Caco-2 (cell line): ENCODE data around the gene FGF22. TPM values are rescaled to one million over a fixed set of nuclear protein-coding genes. Genes with fewer than 3 reads are reported as not detected.

ENCODE experiments used
- BruUV-seq: library from RNA; stranded (reverse); fragments of 400-500 nt; replicated peaks from 2 replicates; lab custom pipeline; 2021; lab: Mats Ljungman, UMichigan
- CTCF ChIA-PET: fragments of 300-600 bp; sonication (Branson Sonifier 250); formaldehyde crosslinking; loops from one replicate; lab custom pipeline; 2022; ENCODE audit warnings: antibody characterized with exemption; lab: Charles Lee
- POLR2A ChIA-PET: fragments of 300-600 bp; sonication (Branson Sonifier 250); formaldehyde crosslinking; loops from one replicate; lab custom pipeline; 2022; ENCODE audit warnings: antibody characterized with exemption; lab: Charles Lee
- DNase-seq, 2 experiments: peaks; one replicate each; pipeline versions ENCODE4 v3.0.0 to v3.0.0-alpha.2; 2020 to 2022
- H3K27me3 ChIP-seq: replicated peaks from 2 replicates; pipeline ENCODE4 v1.6.0; 2011; ENCODE audit warnings: low read length; ENCODE audit not compliant: control insufficient read depth, insufficient read depth
- H3K36me3 ChIP-seq: 2 replicates; pipeline ENCODE4 v1.5.1; 2011; ENCODE audit warnings: low read length; ENCODE audit not compliant: control insufficient read depth, insufficient read depth
- H3K4me1 ChIP-seq: fragments of 250-450 bp; sonication (Bioruptor Pico); 2 replicates; pipeline ENCODE4 v1.5.1; 2020; ENCODE audit warnings: mild to moderate bottlenecking
- H3K4me3 ChIP-seq: 2 replicates; pipeline ENCODE4 v1.5.1; 2011; ENCODE audit warnings: low read depth, mild to moderate bottlenecking, control low read depth, low read length
- H3K9me3 ChIP-seq: fragments of 250-450 bp; sonication (Bioruptor Pico); 2 replicates; pipeline ENCODE4 v1.5.1; 2020; ENCODE audit warnings: mild to moderate bottlenecking, moderate library complexity
- H3K27ac Mint-ChIP-seq: one replicate; pipeline ENCODE4 v1.8.0; 2022; ENCODE audit warnings: mixed read lengths; ENCODE audit not compliant: unreplicated experiment
- H3K27me3 Mint-ChIP-seq: one replicate; pipeline ENCODE4 v1.8.0; 2022; ENCODE audit warnings: mixed read lengths; ENCODE audit not compliant: insufficient read depth, unreplicated experiment
- H3K36me3 Mint-ChIP-seq: one replicate; pipeline ENCODE4 v1.8.0; 2022; ENCODE audit warnings: mild to moderate bottlenecking, mixed read lengths; ENCODE audit not compliant: insufficient read depth, unreplicated experiment
- H3K4me1 Mint-ChIP-seq: one replicate; pipeline ENCODE4 v1.8.0; 2022; ENCODE audit warnings: low read depth, mixed read lengths; ENCODE audit not compliant: unreplicated experiment
- H3K4me3 Mint-ChIP-seq: one replicate; pipeline ENCODE4 v1.8.0; 2022; ENCODE audit warnings: mild to moderate bottlenecking, moderate library complexity, mixed read lengths; ENCODE audit not compliant: unreplicated experiment
- H3K9me3 Mint-ChIP-seq: one replicate; pipeline ENCODE4 v1.8.0; 2022; ENCODE audit warnings: mixed read lengths; ENCODE audit not compliant: unreplicated experiment
- intact Hi-C: fragments of 100-400 bp; cut with micrococcal nuclease; formaldehyde crosslinking; loops from one replicate; pipeline ENCODE4 v1.10.0; 2022; ENCODE audit not compliant: unreplicated experiment
- total RNA-seq: library from RNA; stranded (reverse); gene quantifications from 2 replicates; pipeline ENCODE4 v1.2.3, GENCODE V29; 2022
- TF ChIP-seq, protein P1 (sequence below), 2 experiments: fragments of 200-600 bp in 1 of 2; IDR thresholded peaks; 1 replicate in 1 of 2; 2 replicates in 1 of 2; pipeline versions ENCODE4 v1.5.1 to v1.8.0; 2011 to 2022; ENCODE audit warnings: antibody characterized with exemption in 1 of 2, control low read depth in 1 of 2, inconsistent platforms in 1 of 2, low read depth in 1 of 2, low read length in 1 of 2, mild to moderate bottlenecking in 1 of 2, moderate library complexity in 1 of 2; ENCODE audit not compliant: insufficient read depth in 1 of 2, severe bottlenecking in 1 of 2, unreplicated experiment in 1 of 2

Gene FGF22
- total RNA-seq, 1 experiment from 2014 or later, result 0.68 TPM

DNA sequence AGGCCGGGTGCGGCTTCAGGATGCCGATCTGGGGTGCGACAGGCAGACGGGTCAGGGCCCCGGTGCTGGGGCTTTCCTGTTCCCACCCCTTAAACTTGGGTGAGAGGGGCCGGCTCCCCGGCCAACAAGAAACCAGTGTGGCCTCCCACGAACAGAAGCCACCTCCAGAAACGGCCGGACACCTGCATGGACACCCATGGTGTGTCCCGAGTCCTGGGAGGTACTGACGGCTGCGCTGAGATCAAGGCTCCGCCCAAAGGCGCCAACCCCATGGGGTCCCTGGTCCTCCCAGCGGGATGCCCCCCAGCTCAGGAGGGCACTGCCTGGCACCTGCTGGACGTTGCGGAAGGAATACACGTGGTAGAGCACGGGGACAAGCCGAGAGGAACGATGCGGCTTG, 17.9 kb upstream of the FGF22 start:
- H3K27ac Mint-ChIP-seq, result no peak overlapping the region
- no peaks in the 10 kb centered on the region for H3K4me1 Mint-ChIP-seq

DNA sequence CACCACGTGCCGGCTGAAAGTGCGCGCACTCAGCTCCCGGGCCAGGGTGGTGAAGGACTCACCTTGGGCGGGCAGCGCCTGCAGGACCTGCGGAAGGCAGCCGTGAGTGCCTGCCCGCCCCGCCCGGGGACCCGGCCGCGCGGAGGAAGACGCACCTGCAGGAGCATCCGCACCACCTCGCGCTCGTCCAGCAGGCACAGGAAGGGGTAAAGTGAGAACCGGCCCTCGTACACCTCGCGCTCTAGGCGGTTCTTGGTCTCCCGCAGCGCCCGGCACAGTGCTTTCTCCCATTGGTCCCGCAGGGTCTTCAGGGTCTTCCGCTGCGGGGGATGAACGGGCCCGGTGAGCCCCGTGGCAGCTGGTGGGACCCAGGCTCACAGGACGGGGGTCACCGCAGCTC, 17.0 kb upstream of the FGF22 start:
- TF ChIP-seq, protein P1, sequence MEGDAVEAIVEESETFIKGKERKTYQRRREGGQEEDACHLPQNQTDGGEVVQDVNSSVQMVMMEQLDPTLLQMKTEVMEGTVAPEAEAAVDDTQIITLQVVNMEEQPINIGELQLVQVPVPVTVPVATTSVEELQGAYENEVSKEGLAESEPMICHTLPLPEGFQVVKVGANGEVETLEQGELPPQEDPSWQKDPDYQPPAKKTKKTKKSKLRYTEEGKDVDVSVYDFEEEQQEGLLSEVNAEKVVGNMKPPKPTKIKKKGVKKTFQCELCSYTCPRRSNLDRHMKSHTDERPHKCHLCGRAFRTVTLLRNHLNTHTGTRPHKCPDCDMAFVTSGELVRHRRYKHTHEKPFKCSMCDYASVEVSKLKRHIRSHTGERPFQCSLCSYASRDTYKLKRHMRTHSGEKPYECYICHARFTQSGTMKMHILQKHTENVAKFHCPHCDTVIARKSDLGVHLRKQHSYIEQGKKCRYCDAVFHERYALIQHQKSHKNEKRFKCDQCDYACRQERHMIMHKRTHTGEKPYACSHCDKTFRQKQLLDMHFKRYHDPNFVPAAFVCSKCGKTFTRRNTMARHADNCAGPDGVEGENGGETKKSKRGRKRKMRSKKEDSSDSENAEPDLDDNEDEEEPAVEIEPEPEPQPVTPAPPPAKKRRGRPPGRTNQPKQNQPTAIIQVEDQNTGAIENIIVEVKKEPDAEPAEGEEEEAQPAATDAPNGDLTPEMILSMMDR (IDR thresholded peaks at IDR 0.05; ENCODE audit: insufficient read depth in 1 of 2, low read depth in 1 of 2, low read length in 1 of 2, severe bottlenecking in 1 of 2, unreplicated experiment in 1 of 2), result no peak
- Mint-ChIP-seq H3K4me1 (no peaks in the 10 kb centered on the region), H3K4me3 (no peak overlapping the region), H3K27ac (no peak overlapping the region), H3K9me3 (no peaks in the 10 kb centered on the region), H3K36me3 (peaks cover 41% of the 10 kb centered on the region), H3K27me3 (no peaks in the 10 kb centered on the region)
- H3K36me3 ChIP-seq, result no peaks in the 10 kb centered on the region; the same call in 1 of the 2 replicates
- no TSS peak for BruUV-seq
- no peaks in the 10 kb centered on the region for H3K27me3 ChIP-seq
- intact Hi-C loops, result no loop called here
- H3K9me3 ChIP-seq, result no peaks in the 10 kb centered on the region
- no peaks in the 10 kb centered on the region for H3K4me1 ChIP-seq
- ChIA-PET POLR2A (no interaction called here), CTCF (no interaction called here)
- H3K4me3 ChIP-seq, result no peak overlapping the region
- DNase-seq, result no peak

More for the DNA sequence above, 17.9 kb upstream of the FGF22 start:
- TF ChIP-seq, protein P1 (IDR thresholded peaks at IDR 0.05; ENCODE audit: insufficient read depth in 1 of 2, low read depth in 1 of 2, low read length in 1 of 2, severe bottlenecking in 1 of 2, unreplicated experiment in 1 of 2), result no peak
- Mint-ChIP-seq H3K27me3 (no peaks in the 10 kb centered on the region), H3K36me3 (peaks cover 32% of the 10 kb centered on the region), H3K4me3 (no peak overlapping the region), H3K9me3 (no peaks in the 10 kb centered on the region)
- DNase-seq, result no peak
- Histone ChIP-seq H3K9me3 (no peaks in the 10 kb centered on the region), H3K4me3 (no peak overlapping the region), H3K27me3 (no peaks in the 10 kb centered on the region), H3K36me3 (no peaks in the 10 kb centered on the region; the same call in 1 of the 2 replicates), H3K4me1 (no peaks in the 10 kb centered on the region)
- intact Hi-C loops, result no loop called here
- POLR2A ChIA-PET, result no interaction called here
- BruUV-seq, result no TSS peak
- CTCF ChIA-PET, result no interaction called here

DNA sequence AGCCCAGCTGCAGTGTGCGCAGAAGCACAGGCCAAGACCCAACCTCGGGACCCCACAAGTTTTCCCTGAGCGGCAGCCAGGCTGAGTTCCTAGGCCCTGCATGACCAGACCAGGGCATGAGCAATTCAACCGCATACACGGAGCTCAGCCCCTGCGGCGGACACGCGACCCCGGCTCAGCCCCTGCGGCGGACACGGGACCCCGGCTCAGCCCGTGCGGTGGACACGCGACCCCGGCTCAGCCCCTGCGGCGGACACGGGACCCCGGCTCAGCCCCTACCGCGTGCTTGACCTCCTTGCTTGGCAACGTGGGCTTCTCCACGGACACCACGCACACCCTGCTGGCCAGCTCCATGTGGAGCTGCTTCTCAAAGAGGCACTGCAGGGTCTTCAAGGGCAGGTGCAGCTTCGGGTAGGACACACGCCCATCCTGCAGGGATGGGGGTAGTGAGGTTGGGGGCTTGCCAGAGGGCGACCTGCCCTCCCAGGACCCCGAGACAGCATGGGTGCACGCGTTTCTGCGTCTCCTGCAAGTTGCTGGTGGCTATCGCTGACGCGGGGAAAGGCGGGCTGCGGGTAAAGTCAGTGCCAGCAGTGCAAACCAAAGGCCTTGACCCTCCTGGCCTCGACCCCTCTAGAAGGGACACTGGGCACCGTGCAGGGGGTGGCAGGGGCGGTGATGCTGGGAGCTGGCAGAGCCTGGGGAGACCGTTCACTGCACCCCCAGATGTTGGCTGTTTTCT, 16.3 kb upstream of the FGF22 start:
- Mint-ChIP-seq H3K27me3 (no peaks in the 10 kb centered on the region), H3K27ac (no peak overlapping the region), H3K4me1 (no peaks in the 10 kb centered on the region), H3K36me3 (peaks cover 45% of the 10 kb centered on the region), H3K4me3 (no peak overlapping the region), H3K9me3 (no peaks in the 10 kb centered on the region)
- Histone ChIP-seq H3K4me1 (no peaks in the 10 kb centered on the region), H3K36me3 (no peaks in the 10 kb centered on the region; the same call in 1 of the 2 replicates), H3K9me3 (no peaks in the 10 kb centered on the region), H3K27me3 (no peaks in the 10 kb centered on the region), H3K4me3 (no peak overlapping the region)
- no peak for DNase-seq
- TF ChIP-seq, protein P1 (IDR thresholded peaks at IDR 0.05; ENCODE audit: insufficient read depth in 1 of 2, low read depth in 1 of 2, low read length in 1 of 2, severe bottlenecking in 1 of 2, unreplicated experiment in 1 of 2), result no peak
- BruUV-seq, result no TSS peak
- ChIA-PET POLR2A (no interaction called here), CTCF (no interaction called here)
- intact Hi-C loops, result no loop called here
